ENCODE measurements around the gene GIMAP8.

- TF ChIP-seq, protein P1, sequence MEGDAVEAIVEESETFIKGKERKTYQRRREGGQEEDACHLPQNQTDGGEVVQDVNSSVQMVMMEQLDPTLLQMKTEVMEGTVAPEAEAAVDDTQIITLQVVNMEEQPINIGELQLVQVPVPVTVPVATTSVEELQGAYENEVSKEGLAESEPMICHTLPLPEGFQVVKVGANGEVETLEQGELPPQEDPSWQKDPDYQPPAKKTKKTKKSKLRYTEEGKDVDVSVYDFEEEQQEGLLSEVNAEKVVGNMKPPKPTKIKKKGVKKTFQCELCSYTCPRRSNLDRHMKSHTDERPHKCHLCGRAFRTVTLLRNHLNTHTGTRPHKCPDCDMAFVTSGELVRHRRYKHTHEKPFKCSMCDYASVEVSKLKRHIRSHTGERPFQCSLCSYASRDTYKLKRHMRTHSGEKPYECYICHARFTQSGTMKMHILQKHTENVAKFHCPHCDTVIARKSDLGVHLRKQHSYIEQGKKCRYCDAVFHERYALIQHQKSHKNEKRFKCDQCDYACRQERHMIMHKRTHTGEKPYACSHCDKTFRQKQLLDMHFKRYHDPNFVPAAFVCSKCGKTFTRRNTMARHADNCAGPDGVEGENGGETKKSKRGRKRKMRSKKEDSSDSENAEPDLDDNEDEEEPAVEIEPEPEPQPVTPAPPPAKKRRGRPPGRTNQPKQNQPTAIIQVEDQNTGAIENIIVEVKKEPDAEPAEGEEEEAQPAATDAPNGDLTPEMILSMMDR (IDR thresholded peaks at IDR 0.05) = no peak
- no peak for TF ChIP-seq POLR2A (IDR thresholded peaks at IDR 0.05)
Observed at GRCh38 chr7:150473902-150474301, 23.5 kb downstream of the GIMAP8 start.
